Esophagus muscularis mucosa (tissue), 4 donors: ENCODE results near the gene BBS2.

Experiments used
- EP300 ChIP-seq: sonication (generic); formaldehyde crosslinking; IDR thresholded peaks from one replicate; pipeline ENCODE4 v1.6.1; 2017; ENCODE audit warnings: antibody characterized with exemption
- POLR2A ChIP-seq: fragments of 450-650 bp; IDR thresholded peaks from one replicate; pipeline ENCODE4 v1.6.1; 2017; ENCODE audit warnings: antibody characterized with exemption, moderate library complexity, mild to moderate bottlenecking, low read depth
- POLR2AphosphoS5 ChIP-seq, 2 donors: sonication (generic); formaldehyde crosslinking; IDR thresholded peaks; one replicate each; pipeline ENCODE4 v1.6.1; 2017; ENCODE audit warnings: antibody characterized with exemption in 2 of 2
- TF ChIP-seq, protein P1 (sequence below), 3 experiments: fragments of 200-600 bp in 2 of 3; fragments of 450-650 bp in 1 of 3; sonication (generic) in 2 of 3; IDR thresholded peaks; one replicate each; pipeline ENCODE4 v1.5.1; 2017 to 2019; ENCODE audit warnings: antibody characterized with exemption in 3 of 3, mild to moderate bottlenecking in 2 of 3, moderate library complexity in 1 of 3

DNA sequence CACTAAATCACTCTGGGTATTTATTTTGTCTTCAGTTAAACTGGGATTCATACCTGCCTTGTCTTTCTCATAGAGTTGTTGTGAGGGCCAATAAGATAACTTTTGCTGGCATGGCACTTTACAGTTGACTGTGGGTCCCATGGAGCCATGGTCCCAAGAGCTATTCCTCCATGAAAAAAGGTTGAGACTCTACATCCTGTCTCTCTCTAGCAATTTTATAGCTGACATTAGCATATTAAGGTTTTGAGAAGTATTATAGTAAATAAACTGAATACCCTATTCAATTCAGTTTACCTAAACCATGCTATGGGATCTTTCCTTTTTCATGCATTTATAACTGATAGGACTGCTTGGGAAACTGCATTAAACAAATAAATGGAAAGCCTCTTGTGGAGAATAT, 51.0 kb downstream of the BBS2 start:
- TF ChIP-seq POLR2A (no peak), EP300 (no peak), POLR2AphosphoS5 (IDR thresholded peaks at IDR 0.05) (no peak)
- TF ChIP-seq, protein P1, sequence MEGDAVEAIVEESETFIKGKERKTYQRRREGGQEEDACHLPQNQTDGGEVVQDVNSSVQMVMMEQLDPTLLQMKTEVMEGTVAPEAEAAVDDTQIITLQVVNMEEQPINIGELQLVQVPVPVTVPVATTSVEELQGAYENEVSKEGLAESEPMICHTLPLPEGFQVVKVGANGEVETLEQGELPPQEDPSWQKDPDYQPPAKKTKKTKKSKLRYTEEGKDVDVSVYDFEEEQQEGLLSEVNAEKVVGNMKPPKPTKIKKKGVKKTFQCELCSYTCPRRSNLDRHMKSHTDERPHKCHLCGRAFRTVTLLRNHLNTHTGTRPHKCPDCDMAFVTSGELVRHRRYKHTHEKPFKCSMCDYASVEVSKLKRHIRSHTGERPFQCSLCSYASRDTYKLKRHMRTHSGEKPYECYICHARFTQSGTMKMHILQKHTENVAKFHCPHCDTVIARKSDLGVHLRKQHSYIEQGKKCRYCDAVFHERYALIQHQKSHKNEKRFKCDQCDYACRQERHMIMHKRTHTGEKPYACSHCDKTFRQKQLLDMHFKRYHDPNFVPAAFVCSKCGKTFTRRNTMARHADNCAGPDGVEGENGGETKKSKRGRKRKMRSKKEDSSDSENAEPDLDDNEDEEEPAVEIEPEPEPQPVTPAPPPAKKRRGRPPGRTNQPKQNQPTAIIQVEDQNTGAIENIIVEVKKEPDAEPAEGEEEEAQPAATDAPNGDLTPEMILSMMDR (IDR thresholded peaks at IDR 0.05): no peak
